Transverse colon (tissue), 4 donors: ENCODE measurements around the gene TENM4.

Experiments used
- EP300 ChIP-seq: sonication (generic); formaldehyde crosslinking; IDR thresholded peaks from one replicate; pipeline ENCODE4 v1.6.1; 2017; ENCODE audit warnings: antibody characterized with exemption, low read depth
- POLR2AphosphoS5 ChIP-seq, 3 donors: sonication (generic); formaldehyde crosslinking; IDR thresholded peaks; one replicate each; pipeline ENCODE4 v1.6.1; 2016; ENCODE audit warnings: antibody characterized with exemption in 3 of 3
- TF ChIP-seq, protein P1 (sequence below), 5 experiments: fragments of 200-600 bp in 3 of 5; fragments of 450-650 bp in 2 of 5; sonication (generic) in 3 of 5; IDR thresholded peaks; 1 replicate in 2 of 5; 2 replicates in 3 of 5; pipeline ENCODE4 v1.5.1; 2016 to 2017; ENCODE audit warnings: antibody characterized with exemption in 5 of 5, inconsistent platforms in 3 of 5, mild to moderate bottlenecking in 2 of 5, moderate library complexity in 1 of 5

DNA sequence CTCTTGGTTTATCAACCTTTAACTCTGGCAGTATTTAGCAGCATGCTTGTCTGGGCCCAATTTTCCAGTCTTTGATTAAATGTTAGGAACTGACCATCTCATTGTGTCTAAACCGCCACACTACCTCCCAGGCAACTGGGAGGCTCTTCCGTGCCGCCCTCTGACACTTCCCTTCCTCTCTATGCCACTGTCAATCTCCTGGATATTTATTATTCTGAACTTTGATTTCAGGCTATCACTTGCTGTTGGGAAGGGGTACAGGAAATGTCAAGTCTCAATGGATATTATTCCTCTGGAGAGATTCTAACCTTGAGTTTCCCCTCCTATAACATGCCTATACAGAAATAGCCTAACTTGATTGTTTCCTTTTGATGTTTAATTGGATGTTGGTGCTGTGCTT, 643.3 kb downstream of the TENM4 start:
- TF ChIP-seq, protein P1, sequence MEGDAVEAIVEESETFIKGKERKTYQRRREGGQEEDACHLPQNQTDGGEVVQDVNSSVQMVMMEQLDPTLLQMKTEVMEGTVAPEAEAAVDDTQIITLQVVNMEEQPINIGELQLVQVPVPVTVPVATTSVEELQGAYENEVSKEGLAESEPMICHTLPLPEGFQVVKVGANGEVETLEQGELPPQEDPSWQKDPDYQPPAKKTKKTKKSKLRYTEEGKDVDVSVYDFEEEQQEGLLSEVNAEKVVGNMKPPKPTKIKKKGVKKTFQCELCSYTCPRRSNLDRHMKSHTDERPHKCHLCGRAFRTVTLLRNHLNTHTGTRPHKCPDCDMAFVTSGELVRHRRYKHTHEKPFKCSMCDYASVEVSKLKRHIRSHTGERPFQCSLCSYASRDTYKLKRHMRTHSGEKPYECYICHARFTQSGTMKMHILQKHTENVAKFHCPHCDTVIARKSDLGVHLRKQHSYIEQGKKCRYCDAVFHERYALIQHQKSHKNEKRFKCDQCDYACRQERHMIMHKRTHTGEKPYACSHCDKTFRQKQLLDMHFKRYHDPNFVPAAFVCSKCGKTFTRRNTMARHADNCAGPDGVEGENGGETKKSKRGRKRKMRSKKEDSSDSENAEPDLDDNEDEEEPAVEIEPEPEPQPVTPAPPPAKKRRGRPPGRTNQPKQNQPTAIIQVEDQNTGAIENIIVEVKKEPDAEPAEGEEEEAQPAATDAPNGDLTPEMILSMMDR (IDR thresholded peaks at IDR 0.05), result no peak
- no peak for TF ChIP-seq EP300
- TF ChIP-seq POLR2AphosphoS5 (IDR thresholded peaks at IDR 0.05), result no peak
